Karpas-422 (cell line): ENCODE data around the gene ABCA9. TPM values are rescaled to one million over a fixed set of nuclear protein-coding genes. Genes with fewer than 3 reads are reported as not detected.

Experiments
- DNase-seq: peaks from one replicate; pipeline ENCODE4 v3.0.0-alpha.2; 2015
- H2AFZ ChIP-seq: fragments of 200-600 bp; sonication (generic); 2 replicates; pipeline ENCODE4 v1.6.1; 2014; ENCODE audit warnings: antibody characterized with exemption, low read length, mixed read lengths
- H3K27ac ChIP-seq: fragments of 200-600 bp; sonication (generic); 2 replicates; pipeline ENCODE4 v1.5.1; 2014; ENCODE audit warnings: mild to moderate bottlenecking, low read length, moderate library complexity
- H3K27me3 ChIP-seq: fragments of 200-600 bp; sonication (generic); 2 replicates; pipeline ENCODE4 v1.6.1; 2014; ENCODE audit warnings: low read length, mixed read lengths
- H3K36me3 ChIP-seq: fragments of 200-600 bp; sonication (generic); 2 replicates; pipeline ENCODE4 v1.6.1; 2014; ENCODE audit warnings: low read length, mixed read lengths; ENCODE audit not compliant: insufficient read depth
- H3K4me1 ChIP-seq: fragments of 200-600 bp; sonication (generic); 2 replicates; pipeline ENCODE4 v1.6.1; 2014; ENCODE audit warnings: mild to moderate bottlenecking, low read length, mixed read lengths
- H3K4me2 ChIP-seq: fragments of 200-600 bp; sonication (generic); 2 replicates; pipeline ENCODE4 v1.6.1; 2014; ENCODE audit warnings: low read length, low read depth, mild to moderate bottlenecking; ENCODE audit not compliant: poor library complexity, severe bottlenecking
- H3K4me3 ChIP-seq: fragments of 200-600 bp; sonication (generic); 2 replicates; pipeline ENCODE4 v1.5.1; 2014; ENCODE audit warnings: mild to moderate bottlenecking, antibody characterized with exemption, low read length, mixed read lengths
- H3K79me2 ChIP-seq: fragments of 200-600 bp; sonication (generic); 2 replicates; pipeline ENCODE4 v1.6.1; 2014; ENCODE audit warnings: mild to moderate bottlenecking, low read length, mixed read lengths
- H3K9ac ChIP-seq: fragments of 200-600 bp; sonication (generic); 2 replicates; pipeline ENCODE4 v1.6.0; 2014; ENCODE audit warnings: low read length
- H3K9me2 ChIP-seq: fragments of 200-600 bp; sonication (generic), shearing (Covaris generic); replicated peaks from 2 replicates; pipeline ENCODE4 v1.6.0; 2014; ENCODE audit warnings: mild to moderate bottlenecking, low read length, moderate library complexity; ENCODE audit not compliant: insufficient read depth
- H3K9me3 ChIP-seq: fragments of 300-700, 200-600 bp; sonication (generic); 2 replicates; pipeline ENCODE4 v1.6.1; 2014; ENCODE audit warnings: low read length, mixed read lengths
- H4K20me1 ChIP-seq: fragments of 200-600 bp; sonication (generic); 2 replicates; pipeline ENCODE4 v1.6.1; 2014; ENCODE audit warnings: mild to moderate bottlenecking, antibody characterized with exemption, low read length, low read depth; ENCODE audit not compliant: insufficient read depth
- small RNA-seq: library from RNA; depleted of rRNA; stranded (forward); fragments of <200 nt; gene quantifications from one replicate; pipeline ENCODE3, GENCODE V24; 2014
- total RNA-seq: library from RNA; depleted of rRNA; stranded (reverse); fragments of >200 nt; shearing (Covaris generic); gene quantifications from 2 replicates; pipeline ENCODE4 v1.2.3, GENCODE V29; 2014; ENCODE audit warnings: low replicate concordance; rRNA removed

The ABCA9 gene
- total RNA-seq, 1 experiment from 2014 or later, result not detected

GRCh38 chr17:68924793-68925720 lies 135.7 kb downstream of the ABCA9 start:
- no peaks in the 10 kb centered on the region for H3K4me1 ChIP-seq
- no peaks in the 10 kb centered on the region for H3K27me3 ChIP-seq

More at GRCh38 chr17:68924793-68925720, 135.7 kb downstream of the ABCA9 start:
- Histone ChIP-seq H3K4me3 (no peak overlapping the region), H2AFZ (no peak overlapping the region), H3K9ac (no peak overlapping the region), H3K79me2 (no peaks in the 10 kb centered on the region), H3K4me2 (no peak overlapping the region), H4K20me1 (no peaks in the 10 kb centered on the region), H3K27ac (no peak overlapping the region), H3K36me3 (no peaks in the 10 kb centered on the region), H3K9me2 (no peaks in the 10 kb centered on the region), H3K9me3 (no peaks in the 10 kb centered on the region)
- no peak for DNase-seq

Small RNAs within 50 kb of the gene (small RNA-seq; reads per million reads assigned to genes)
- not detected for gene MIR4524B

Other genes with a start within 250 kb of the ABCA9 start
- not detected in 2 replicates for gene ABCA8, start 105.5 kb downstream of the ABCA9 start, total RNA-seq
- not detected in 2 replicates for gene ABCA6, start 81.0 kb upstream of the ABCA9 start, total RNA-seq
- 0.87 and 2.2 TPM in 2 replicates for gene ABCA10, start 167.9 kb upstream of the ABCA9 start, total RNA-seq